HG03439 (cell line): ENCODE measurements around the gene TNC.

ENCODE experiments used
- ATAC-seq: cut with Tn5 transposase; IDR thresholded peaks from one replicate; pipeline ENCODE4 v1.9.1; 2021; ENCODE audit warnings: mild to moderate bottlenecking, moderate library complexity; ENCODE audit not compliant: unreplicated experiment

Gene TNC

GRCh38 chr9:115104908-115105307 lies 13.0 kb downstream of the TNC start:
- no peak for ATAC-seq

GRCh38 chr9:115103746-115104477 lies 14.0 kb downstream of the TNC start:
- no peak for ATAC-seq

GRCh38 chr9:115099901-115100300 lies 18.1 kb downstream of the TNC start:
- no peak for ATAC-seq

GRCh38 chr9:115098226-115098965 lies 19.6 kb downstream of the TNC start:
- ATAC-seq, result no peak

- ATAC-seq, result no peak
These were observed 24.4 kb downstream of the TNC start for GRCh38 chr9:115093520-115093919.

GRCh38 chr9:115090486-115090885 lies 27.5 kb downstream of the TNC start:
- no peak for ATAC-seq

GRCh38 chr9:115088860-115089259 lies 29.1 kb downstream of the TNC start:
- no peak for ATAC-seq

GRCh38 chr9:115086886-115087285 lies 31.1 kb downstream of the TNC start:
- no peak for ATAC-seq

- ATAC-seq, result no peak
These were observed 31.5 kb downstream of the TNC start for GRCh38 chr9:115086461-115086860.

- no peak for ATAC-seq
These were observed 32.1 kb downstream of the TNC start for GRCh38 chr9:115085773-115086377.

- ATAC-seq, result no peak
These were observed 33.2 kb downstream of the TNC start for GRCh38 chr9:115084709-115085108.

- no peak for ATAC-seq
These were observed 33.8 kb downstream of the TNC start for GRCh38 chr9:115084157-115084556.

- ATAC-seq, result no peak
These were observed 37.7 kb downstream of the TNC start for GRCh38 chr9:115080242-115080641.

GRCh38 chr9:115079156-115079555 lies 38.8 kb downstream of the TNC start:
- ATAC-seq, result no peak

GRCh38 chr9:115073456-115073855 lies 44.5 kb downstream of the TNC start:
- ATAC-seq, result no peak

GRCh38 chr9:115071176-115071575 lies 46.8 kb downstream of the TNC start:
- ATAC-seq, result no peak

GRCh38 chr9:115069771-115070170 lies 48.2 kb downstream of the TNC start:
- ATAC-seq, result no peak

- no peak for ATAC-seq
These were observed 48.7 kb downstream of the TNC start for GRCh38 chr9:115069302-115069701.

GRCh38 chr9:115068031-115068430 lies 49.9 kb downstream of the TNC start:
- no peak for ATAC-seq

GRCh38 chr9:115063058-115063845 lies 54.7 kb downstream of the TNC start:
- ATAC-seq, result no peak

GRCh38 chr9:115058684-115059315 lies 59.2 kb downstream of the TNC start:
- ATAC-seq, result no peak
